WERI-Rb-1 (cell line): Measurements from ENCODE around the gene NHS.
A peak's percentile ranks its signal among the peaks of the same experiment; 100 is the strongest.

Experiments
- DNase-seq: peaks from one replicate; pipeline ENCODE4 v3.0.0-alpha.2; 2020
- H3K27ac ChIP-seq: fragments of 250-450 bp; sonication (Bioruptor Pico); 2 replicates; pipeline ENCODE4 v1.5.1; 2020; ENCODE audit warnings: mild to moderate bottlenecking, moderate library complexity
- H3K27me3 ChIP-seq: fragments of 250-450 bp; sonication (Bioruptor Pico); 2 replicates; pipeline ENCODE4 v1.5.1; 2021; ENCODE audit warnings: mild to moderate bottlenecking, low read depth, moderate library complexity; ENCODE audit not compliant: insufficient read depth, severe bottlenecking
- H3K36me3 ChIP-seq: fragments of 250-450 bp; sonication (Bioruptor Pico); 2 replicates; pipeline ENCODE4 v1.5.1; 2020; ENCODE audit warnings: mild to moderate bottlenecking, moderate library complexity
- H3K4me3 ChIP-seq: 2 replicates; pipeline ENCODE4 v1.5.1; 2011; ENCODE audit warnings: low read depth, mild to moderate bottlenecking, control low read depth, low read length
- H3K9me3 ChIP-seq: fragments of 250-450 bp; sonication (Bioruptor Pico); 2 replicates; pipeline ENCODE4 v1.5.1; 2021; ENCODE audit warnings: mild to moderate bottlenecking, moderate library complexity; ENCODE audit not compliant: severe bottlenecking
- TF ChIP-seq, protein P1 (sequence below): IDR thresholded peaks from 2 replicates; pipeline ENCODE4 v1.5.1; 2011; ENCODE audit warnings: low read depth, mild to moderate bottlenecking, control low read depth, inconsistent platforms, low read length

NHS gene

GRCh38 chrX:17525762-17526555, 151.0 kb downstream of the NHS start:
- Histone ChIP-seq H3K27ac (no peak overlapping the region), H3K9me3 (no peaks in the 10 kb centered on the region), H3K36me3 (no peaks in the 10 kb centered on the region), H3K4me3 (no peak overlapping the region), H3K27me3 (peaks cover 31% of the 10 kb centered on the region)
- no peak for DNase-seq
- TF ChIP-seq, protein P1, sequence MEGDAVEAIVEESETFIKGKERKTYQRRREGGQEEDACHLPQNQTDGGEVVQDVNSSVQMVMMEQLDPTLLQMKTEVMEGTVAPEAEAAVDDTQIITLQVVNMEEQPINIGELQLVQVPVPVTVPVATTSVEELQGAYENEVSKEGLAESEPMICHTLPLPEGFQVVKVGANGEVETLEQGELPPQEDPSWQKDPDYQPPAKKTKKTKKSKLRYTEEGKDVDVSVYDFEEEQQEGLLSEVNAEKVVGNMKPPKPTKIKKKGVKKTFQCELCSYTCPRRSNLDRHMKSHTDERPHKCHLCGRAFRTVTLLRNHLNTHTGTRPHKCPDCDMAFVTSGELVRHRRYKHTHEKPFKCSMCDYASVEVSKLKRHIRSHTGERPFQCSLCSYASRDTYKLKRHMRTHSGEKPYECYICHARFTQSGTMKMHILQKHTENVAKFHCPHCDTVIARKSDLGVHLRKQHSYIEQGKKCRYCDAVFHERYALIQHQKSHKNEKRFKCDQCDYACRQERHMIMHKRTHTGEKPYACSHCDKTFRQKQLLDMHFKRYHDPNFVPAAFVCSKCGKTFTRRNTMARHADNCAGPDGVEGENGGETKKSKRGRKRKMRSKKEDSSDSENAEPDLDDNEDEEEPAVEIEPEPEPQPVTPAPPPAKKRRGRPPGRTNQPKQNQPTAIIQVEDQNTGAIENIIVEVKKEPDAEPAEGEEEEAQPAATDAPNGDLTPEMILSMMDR, result no peak

GRCh38 chrX:17527135-17527701, 152.2 kb downstream of the NHS start:
- Histone ChIP-seq H3K36me3 (no peaks in the 10 kb centered on the region), H3K4me3 (no peak overlapping the region), H3K27ac (no peak overlapping the region), H3K9me3 (no peaks in the 10 kb centered on the region), H3K27me3 (peaks cover 30% of the 10 kb centered on the region)
- no peak for DNase-seq
- TF ChIP-seq, protein P1, result no peak

GRCh38 chrX:17527922-17528321, 152.9 kb downstream of the NHS start:
- Histone ChIP-seq H3K9me3 (no peaks in the 10 kb centered on the region), H3K36me3 (no peaks in the 10 kb centered on the region), H3K27me3 (peaks cover 30% of the 10 kb centered on the region), H3K4me3 (no peak overlapping the region), H3K27ac (no peak overlapping the region)
- TF ChIP-seq, protein P1, result no peak
- no peak for DNase-seq

DNA sequence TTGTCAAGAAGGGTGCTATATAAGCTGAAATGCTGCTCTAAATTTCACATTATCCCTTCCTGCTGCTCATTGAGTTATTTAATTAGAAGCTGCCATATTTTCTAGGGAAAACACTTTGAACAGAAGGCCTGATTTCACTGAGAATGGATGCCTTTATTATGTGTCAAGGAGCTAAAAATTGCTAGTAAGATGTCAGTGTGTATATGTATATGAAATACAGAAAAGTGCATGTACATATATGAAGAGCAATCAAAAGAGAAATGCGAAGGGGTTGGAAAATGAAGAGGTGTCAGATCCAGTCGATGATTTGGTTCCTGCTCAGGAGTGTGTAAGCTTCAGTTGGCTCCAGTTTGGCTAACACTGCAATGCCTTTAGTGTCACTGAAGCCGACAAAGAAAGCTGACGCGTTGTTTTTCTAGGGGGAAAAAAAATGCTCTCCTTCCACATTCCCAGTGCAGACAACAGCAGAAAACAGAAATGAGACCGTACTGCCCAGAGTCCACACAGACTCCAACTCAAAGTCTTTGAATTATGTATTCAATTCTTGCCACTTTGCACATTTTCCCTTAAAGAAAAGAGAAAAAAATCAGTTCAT, 154.2 kb downstream of the NHS start:
- Histone ChIP-seq H3K9me3 (no peaks in the 10 kb centered on the region), H3K27me3 (peaks cover 30% of the 10 kb centered on the region), H3K36me3 (no peaks in the 10 kb centered on the region), H3K27ac (no peak overlapping the region), H3K4me3 (no peak overlapping the region)
- no peak for DNase-seq
- TF ChIP-seq, protein P1, result no peak

GRCh38 chrX:17531500-17531899, 156.5 kb downstream of the NHS start:
- Histone ChIP-seq H3K27me3 (peaks cover 27% of the 10 kb centered on the region), H3K9me3 (no peaks in the 10 kb centered on the region), H3K4me3 (no peak overlapping the region), H3K36me3 (no peaks in the 10 kb centered on the region), H3K27ac (no peak overlapping the region)
- DNase-seq, result no peak
- TF ChIP-seq, protein P1, result 0 out of 2 replicates have a peak, but pooled peaks have one; percentile 3
